ENCODE measurements around the gene COL28A1. TPM values are rescaled to one million over a fixed set of nuclear protein-coding genes. Genes with fewer than 3 reads are reported as not detected.

Gene COL28A1
- total RNA-seq (2021) (0.81 to 1.5 TPM (median 1.0 TPM) in 3 replicates), Bru-seq, nascent RNA (percentile 32 among the genes with signal in this experiment)
- long read RNA-seq, experiment 1, partial matches to known transcripts: 0 of 2 reads
- long read RNA-seq, experiment 1, other reads (novel, unspliced or antisense): 2 of 2 reads
- long read RNA-seq, experiment 2: 0 reads
- long read RNA-seq, experiment 3, partial matches to known transcripts: 1 of 2 reads
- long read RNA-seq, experiment 3, other reads (novel, unspliced or antisense): 1 of 2 reads

DNA sequence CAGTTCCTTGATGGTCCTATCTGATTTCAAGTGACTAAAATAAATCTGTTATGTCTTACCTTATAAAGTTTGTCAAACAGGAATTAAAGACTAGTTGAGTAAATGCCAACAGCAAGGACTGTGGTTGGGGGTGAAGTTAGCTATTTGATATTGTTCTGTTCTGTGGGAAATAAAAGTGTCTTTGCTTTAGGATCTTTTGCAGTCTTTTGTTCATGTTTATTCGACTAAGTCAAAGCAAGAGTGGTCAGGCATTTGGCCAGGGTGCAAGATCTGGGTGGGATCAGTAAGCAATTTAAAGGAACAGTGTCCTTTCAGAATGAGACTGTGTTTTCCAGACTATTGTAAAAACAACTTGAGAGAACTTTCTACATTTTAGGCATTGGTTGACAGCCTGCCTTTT is at the start of gene COL28A1:
COL28A1 (minus strand) TSS at position 183 of the 400 bp plus-strand sequence. CDS start 2,998 bp downstream, outside the sequence.
- POLR2A ChIA-PET: no interaction called here
- H3K27ac Mint-ChIP-seq: no peak within 1 kb of the TSS

More for the DNA sequence above, at the start of gene COL28A1:
- H3K36me3 Mint-ChIP-seq: no peaks in the 10 kb centered on the region
- DNase-seq (ENCODE audit: low spot score) (no peak), ATAC-seq (no peak)
- CTCF ChIA-PET: interaction anchor here (1.4 kb wide), 1 partner anchor 112 kb away, joined by 3 read pairs; no protein-coding TSS in a partner anchor
- H3K27me3 Mint-ChIP-seq (ENCODE audit: low read depth): no peaks in the 10 kb centered on the region
- no peaks in the 10 kb centered on the region for H3K9me3 Mint-ChIP-seq
- no peak within 1 kb of the TSS for H3K4me3 Mint-ChIP-seq
- TF ChIP-seq NR1H2 (CRISPR knock-in tag; IDR thresholded peaks at IDR 0.05): no peak
- TF ChIP-seq KAT7 (CRISPR knock-in tag; IDR thresholded peaks at IDR 0.05; ENCODE audit: borderline replicate concordance): no peak
- TF ChIP-seq, protein P1, sequence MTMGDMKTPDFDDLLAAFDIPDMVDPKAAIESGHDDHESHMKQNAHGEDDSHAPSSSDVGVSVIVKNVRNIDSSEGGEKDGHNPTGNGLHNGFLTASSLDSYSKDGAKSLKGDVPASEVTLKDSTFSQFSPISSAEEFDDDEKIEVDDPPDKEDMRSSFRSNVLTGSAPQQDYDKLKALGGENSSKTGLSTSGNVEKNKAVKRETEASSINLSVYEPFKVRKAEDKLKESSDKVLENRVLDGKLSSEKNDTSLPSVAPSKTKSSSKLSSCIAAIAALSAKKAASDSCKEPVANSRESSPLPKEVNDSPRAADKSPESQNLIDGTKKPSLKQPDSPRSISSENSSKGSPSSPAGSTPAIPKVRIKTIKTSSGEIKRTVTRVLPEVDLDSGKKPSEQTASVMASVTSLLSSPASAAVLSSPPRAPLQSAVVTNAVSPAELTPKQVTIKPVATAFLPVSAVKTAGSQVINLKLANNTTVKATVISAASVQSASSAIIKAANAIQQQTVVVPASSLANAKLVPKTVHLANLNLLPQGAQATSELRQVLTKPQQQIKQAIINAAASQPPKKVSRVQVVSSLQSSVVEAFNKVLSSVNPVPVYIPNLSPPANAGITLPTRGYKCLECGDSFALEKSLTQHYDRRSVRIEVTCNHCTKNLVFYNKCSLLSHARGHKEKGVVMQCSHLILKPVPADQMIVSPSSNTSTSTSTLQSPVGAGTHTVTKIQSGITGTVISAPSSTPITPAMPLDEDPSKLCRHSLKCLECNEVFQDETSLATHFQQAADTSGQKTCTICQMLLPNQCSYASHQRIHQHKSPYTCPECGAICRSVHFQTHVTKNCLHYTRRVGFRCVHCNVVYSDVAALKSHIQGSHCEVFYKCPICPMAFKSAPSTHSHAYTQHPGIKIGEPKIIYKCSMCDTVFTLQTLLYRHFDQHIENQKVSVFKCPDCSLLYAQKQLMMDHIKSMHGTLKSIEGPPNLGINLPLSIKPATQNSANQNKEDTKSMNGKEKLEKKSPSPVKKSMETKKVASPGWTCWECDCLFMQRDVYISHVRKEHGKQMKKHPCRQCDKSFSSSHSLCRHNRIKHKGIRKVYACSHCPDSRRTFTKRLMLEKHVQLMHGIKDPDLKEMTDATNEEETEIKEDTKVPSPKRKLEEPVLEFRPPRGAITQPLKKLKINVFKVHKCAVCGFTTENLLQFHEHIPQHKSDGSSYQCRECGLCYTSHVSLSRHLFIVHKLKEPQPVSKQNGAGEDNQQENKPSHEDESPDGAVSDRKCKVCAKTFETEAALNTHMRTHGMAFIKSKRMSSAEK (CRISPR knock-in tag; IDR thresholded peaks at IDR 0.05; ENCODE audit: borderline replicate concordance): no peak
- TF ChIP-seq, protein P2, sequence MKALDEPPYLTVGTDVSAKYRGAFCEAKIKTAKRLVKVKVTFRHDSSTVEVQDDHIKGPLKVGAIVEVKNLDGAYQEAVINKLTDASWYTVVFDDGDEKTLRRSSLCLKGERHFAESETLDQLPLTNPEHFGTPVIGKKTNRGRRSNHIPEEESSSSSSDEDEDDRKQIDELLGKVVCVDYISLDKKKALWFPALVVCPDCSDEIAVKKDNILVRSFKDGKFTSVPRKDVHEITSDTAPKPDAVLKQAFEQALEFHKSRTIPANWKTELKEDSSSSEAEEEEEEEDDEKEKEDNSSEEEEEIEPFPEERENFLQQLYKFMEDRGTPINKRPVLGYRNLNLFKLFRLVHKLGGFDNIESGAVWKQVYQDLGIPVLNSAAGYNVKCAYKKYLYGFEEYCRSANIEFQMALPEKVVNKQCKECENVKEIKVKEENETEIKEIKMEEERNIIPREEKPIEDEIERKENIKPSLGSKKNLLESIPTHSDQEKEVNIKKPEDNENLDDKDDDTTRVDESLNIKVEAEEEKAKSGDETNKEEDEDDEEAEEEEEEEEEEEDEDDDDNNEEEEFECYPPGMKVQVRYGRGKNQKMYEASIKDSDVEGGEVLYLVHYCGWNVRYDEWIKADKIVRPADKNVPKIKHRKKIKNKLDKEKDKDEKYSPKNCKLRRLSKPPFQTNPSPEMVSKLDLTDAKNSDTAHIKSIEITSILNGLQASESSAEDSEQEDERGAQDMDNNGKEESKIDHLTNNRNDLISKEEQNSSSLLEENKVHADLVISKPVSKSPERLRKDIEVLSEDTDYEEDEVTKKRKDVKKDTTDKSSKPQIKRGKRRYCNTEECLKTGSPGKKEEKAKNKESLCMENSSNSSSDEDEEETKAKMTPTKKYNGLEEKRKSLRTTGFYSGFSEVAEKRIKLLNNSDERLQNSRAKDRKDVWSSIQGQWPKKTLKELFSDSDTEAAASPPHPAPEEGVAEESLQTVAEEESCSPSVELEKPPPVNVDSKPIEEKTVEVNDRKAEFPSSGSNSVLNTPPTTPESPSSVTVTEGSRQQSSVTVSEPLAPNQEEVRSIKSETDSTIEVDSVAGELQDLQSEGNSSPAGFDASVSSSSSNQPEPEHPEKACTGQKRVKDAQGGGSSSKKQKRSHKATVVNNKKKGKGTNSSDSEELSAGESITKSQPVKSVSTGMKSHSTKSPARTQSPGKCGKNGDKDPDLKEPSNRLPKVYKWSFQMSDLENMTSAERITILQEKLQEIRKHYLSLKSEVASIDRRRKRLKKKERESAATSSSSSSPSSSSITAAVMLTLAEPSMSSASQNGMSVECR (CRISPR knock-in tag; IDR thresholded peaks at IDR 0.05; ENCODE audit: borderline replicate concordance): no peak
- no peak for TF ChIP-seq IRF2 (CRISPR knock-in tag; IDR thresholded peaks at IDR 0.05; ENCODE audit: borderline replicate concordance, low read depth)
- TF ChIP-seq, protein P3, sequence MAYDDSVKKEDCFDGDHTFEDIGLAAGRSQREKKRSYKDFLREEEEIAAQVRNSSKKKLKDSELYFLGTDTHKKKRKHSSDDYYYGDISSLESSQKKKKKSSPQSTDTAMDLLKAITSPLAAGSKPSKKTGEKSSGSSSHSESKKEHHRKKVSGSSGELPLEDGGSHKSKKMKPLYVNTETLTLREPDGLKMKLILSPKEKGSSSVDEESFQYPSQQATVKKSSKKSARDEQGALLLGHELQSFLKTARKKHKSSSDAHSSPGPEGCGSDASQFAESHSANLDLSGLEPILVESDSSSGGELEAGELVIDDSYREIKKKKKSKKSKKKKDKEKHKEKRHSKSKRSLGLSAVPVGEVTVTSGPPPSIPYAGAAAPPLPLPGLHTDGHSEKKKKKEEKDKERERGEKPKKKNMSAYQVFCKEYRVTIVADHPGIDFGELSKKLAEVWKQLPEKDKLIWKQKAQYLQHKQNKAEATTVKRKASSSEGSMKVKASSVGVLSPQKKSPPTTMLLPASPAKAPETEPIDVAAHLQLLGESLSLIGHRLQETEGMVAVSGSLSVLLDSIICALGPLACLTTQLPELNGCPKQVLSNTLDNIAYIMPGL (CRISPR knock-in tag; IDR thresholded peaks at IDR 0.05): no peak
- TF ChIP-seq, protein P4, sequence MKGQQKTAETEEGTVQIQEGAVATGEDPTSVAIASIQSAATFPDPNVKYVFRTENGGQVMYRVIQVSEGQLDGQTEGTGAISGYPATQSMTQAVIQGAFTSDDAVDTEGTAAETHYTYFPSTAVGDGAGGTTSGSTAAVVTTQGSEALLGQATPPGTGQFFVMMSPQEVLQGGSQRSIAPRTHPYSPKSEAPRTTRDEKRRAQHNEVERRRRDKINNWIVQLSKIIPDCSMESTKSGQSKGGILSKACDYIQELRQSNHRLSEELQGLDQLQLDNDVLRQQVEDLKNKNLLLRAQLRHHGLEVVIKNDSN (CRISPR knock-in tag; IDR thresholded peaks at IDR 0.05): no peak
- TF ChIP-seq, protein P5, sequence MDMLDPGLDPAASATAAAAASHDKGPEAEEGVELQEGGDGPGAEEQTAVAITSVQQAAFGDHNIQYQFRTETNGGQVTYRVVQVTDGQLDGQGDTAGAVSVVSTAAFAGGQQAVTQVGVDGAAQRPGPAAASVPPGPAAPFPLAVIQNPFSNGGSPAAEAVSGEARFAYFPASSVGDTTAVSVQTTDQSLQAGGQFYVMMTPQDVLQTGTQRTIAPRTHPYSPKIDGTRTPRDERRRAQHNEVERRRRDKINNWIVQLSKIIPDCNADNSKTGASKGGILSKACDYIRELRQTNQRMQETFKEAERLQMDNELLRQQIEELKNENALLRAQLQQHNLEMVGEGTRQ (CRISPR knock-in tag; IDR thresholded peaks at IDR 0.05): no peak
- TF ChIP-seq, protein P6, sequence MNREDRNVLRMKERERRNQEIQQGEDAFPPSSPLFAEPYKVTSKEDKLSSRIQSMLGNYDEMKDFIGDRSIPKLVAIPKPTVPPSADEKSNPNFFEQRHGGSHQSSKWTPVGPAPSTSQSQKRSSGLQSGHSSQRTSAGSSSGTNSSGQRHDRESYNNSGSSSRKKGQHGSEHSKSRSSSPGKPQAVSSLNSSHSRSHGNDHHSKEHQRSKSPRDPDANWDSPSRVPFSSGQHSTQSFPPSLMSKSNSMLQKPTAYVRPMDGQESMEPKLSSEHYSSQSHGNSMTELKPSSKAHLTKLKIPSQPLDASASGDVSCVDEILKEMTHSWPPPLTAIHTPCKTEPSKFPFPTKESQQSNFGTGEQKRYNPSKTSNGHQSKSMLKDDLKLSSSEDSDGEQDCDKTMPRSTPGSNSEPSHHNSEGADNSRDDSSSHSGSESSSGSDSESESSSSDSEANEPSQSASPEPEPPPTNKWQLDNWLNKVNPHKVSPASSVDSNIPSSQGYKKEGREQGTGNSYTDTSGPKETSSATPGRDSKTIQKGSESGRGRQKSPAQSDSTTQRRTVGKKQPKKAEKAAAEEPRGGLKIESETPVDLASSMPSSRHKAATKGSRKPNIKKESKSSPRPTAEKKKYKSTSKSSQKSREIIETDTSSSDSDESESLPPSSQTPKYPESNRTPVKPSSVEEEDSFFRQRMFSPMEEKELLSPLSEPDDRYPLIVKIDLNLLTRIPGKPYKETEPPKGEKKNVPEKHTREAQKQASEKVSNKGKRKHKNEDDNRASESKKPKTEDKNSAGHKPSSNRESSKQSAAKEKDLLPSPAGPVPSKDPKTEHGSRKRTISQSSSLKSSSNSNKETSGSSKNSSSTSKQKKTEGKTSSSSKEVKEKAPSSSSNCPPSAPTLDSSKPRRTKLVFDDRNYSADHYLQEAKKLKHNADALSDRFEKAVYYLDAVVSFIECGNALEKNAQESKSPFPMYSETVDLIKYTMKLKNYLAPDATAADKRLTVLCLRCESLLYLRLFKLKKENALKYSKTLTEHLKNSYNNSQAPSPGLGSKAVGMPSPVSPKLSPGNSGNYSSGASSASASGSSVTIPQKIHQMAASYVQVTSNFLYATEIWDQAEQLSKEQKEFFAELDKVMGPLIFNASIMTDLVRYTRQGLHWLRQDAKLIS (CRISPR knock-in tag; IDR thresholded peaks at IDR 0.05; ENCODE audit: borderline replicate concordance): no peak
- no peak for TF ChIP-seq ZNF138 (CRISPR knock-in tag; conservative IDR thresholded peaks at IDR 0.05)
- peaks cover 7% of the 10 kb centered on the region; the same call in 1 of the 2 replicates for H3K4me1 Mint-ChIP-seq
